ENCODE measurements around the gene TMEM170A.

The TMEM170A gene

GRCh38 chr16:75459691-75460090 lies 4.8 kb downstream of the TMEM170A start:
- H3K23ac ChIP-seq (ENCODE audit: low read length in 2 of 2) = no peak overlapping the region
- no peak overlapping the region for H4K8ac ChIP-seq (ENCODE audit: low read length)
- H3K14ac ChIP-seq (ENCODE audit: low read length in 2 of 2) = no peak overlapping the region
- H2BK12ac ChIP-seq (ENCODE audit: low read length in 2 of 2) = no peak overlapping the region
- H2BK120ac ChIP-seq (ENCODE audit: low read depth, low read length) = no peak overlapping the region
- no peak overlapping the region for H3K27ac ChIP-seq (ENCODE audit: low read length, poor library complexity, severe bottlenecking)
- H3K79me1 ChIP-seq (replicated peaks; ENCODE audit: low read length, poor library complexity, severe bottlenecking) = peaks cover 19% of the 10 kb centered on the region
- DNase-seq = no peak
- H3K4me2 ChIP-seq (ENCODE audit: low read length, poor library complexity, severe bottlenecking) = no peak overlapping the region
- H3K27me3 ChIP-seq (ENCODE audit: control insufficient read depth in 1 of 2, insufficient read depth in 1 of 2, low read length in 2 of 2) = no peaks in the 10 kb centered on the region
- peaks cover 5% of the 10 kb centered on the region for H3K4me1 ChIP-seq (ENCODE audit: control insufficient read depth, insufficient read depth, low read depth, low read length)
- H3K4me3 ChIP-seq (ENCODE audit: insufficient read depth in 1 of 2, low read depth in 1 of 2, low read length in 2 of 2) = no peak overlapping the region
- peak overlapping the region; percentile 31 for H3K9ac ChIP-seq (ENCODE audit: low read length)
- H2BK5ac ChIP-seq (ENCODE audit: low read depth, low read length, poor library complexity, severe bottlenecking) = no peak overlapping the region
- H4K91ac ChIP-seq (ENCODE audit: low read length) = no peak overlapping the region
- H2BK15ac ChIP-seq (ENCODE audit: low read depth, poor library complexity, severe bottlenecking) = no peak overlapping the region
- no peak overlapping the region for H2AK5ac ChIP-seq (ENCODE audit: low read length, severe bottlenecking)
- H3K9me3 ChIP-seq (ENCODE audit: control insufficient read depth, low read length) = no peaks in the 10 kb centered on the region
- WGBS = 98% methylated on average over 4 of the region's 4 CpGs
- H3K18ac ChIP-seq (ENCODE audit: low read depth in 1 of 2, low read length in 2 of 2) = no peak overlapping the region
- H3K4ac ChIP-seq (ENCODE audit: low read depth in 1 of 2, low read length in 2 of 2) = no peak overlapping the region
- H3K36me3 ChIP-seq (ENCODE audit: control insufficient read depth in 1 of 2, insufficient read depth in 2 of 2, low read depth in 1 of 2, low read length in 2 of 2) = peaks cover 0 to 8% of the 10 kb centered on the region in 2 experiments
- no peak overlapping the region for H2AFZ ChIP-seq (ENCODE audit: low read depth, low read length)

- Histone ChIP-seq H3K4me2 (ENCODE audit: low read length, poor library complexity, severe bottlenecking) (no peak overlapping the region), H3K23ac (ENCODE audit: low read length in 2 of 2) (no peak overlapping the region), H4K91ac (ENCODE audit: low read length) (no peak overlapping the region), H3K18ac (ENCODE audit: low read depth in 1 of 2, low read length in 2 of 2) (no peak overlapping the region), H2BK5ac (ENCODE audit: low read depth, low read length, poor library complexity, severe bottlenecking) (no peak overlapping the region), H3K36me3 (ENCODE audit: control insufficient read depth in 1 of 2, insufficient read depth in 2 of 2, low read depth in 1 of 2, low read length in 2 of 2) (peaks cover 0 to 8% of the 10 kb centered on the region in 2 experiments), H3K14ac (ENCODE audit: low read length in 2 of 2) (no peak overlapping the region), H2BK12ac (ENCODE audit: low read length in 2 of 2) (no peak overlapping the region), H3K9me3 (ENCODE audit: control insufficient read depth, low read length) (no peaks in the 10 kb centered on the region), H2AFZ (ENCODE audit: low read depth, low read length) (no peak overlapping the region), H3K4me3 (ENCODE audit: insufficient read depth in 1 of 2, low read depth in 1 of 2, low read length in 2 of 2) (no peak overlapping the region), H3K4ac (ENCODE audit: low read depth in 1 of 2, low read length in 2 of 2) (no peak overlapping the region), H3K9ac (ENCODE audit: low read length) (no peak overlapping the region), H2BK15ac (ENCODE audit: low read depth, poor library complexity, severe bottlenecking) (no peak overlapping the region), H4K8ac (ENCODE audit: low read length) (no peak overlapping the region), H3K27me3 (ENCODE audit: control insufficient read depth in 1 of 2, insufficient read depth in 1 of 2, low read length in 2 of 2) (no peaks in the 10 kb centered on the region), H2AK5ac (ENCODE audit: low read length, severe bottlenecking) (no peak overlapping the region), H2BK120ac (ENCODE audit: low read depth, low read length) (no peak overlapping the region), H3K27ac (ENCODE audit: low read length, poor library complexity, severe bottlenecking) (no peak overlapping the region), H3K79me1 (replicated peaks; ENCODE audit: low read length, poor library complexity, severe bottlenecking) (peaks cover 21% of the 10 kb centered on the region), H3K4me1 (ENCODE audit: control insufficient read depth, insufficient read depth, low read depth, low read length) (peaks cover 11% of the 10 kb centered on the region)
- no peak for DNase-seq
- 100% methylated on average over 1 of the region's 2 CpGs for WGBS
Observed at GRCh38 chr16:75458439-75458838, 6.0 kb downstream of the TMEM170A start.

- no peak overlapping the region for H3K14ac ChIP-seq (ENCODE audit: low read length in 2 of 2)
- H3K79me1 ChIP-seq (replicated peaks; ENCODE audit: low read length, poor library complexity, severe bottlenecking) = peaks cover 21% of the 10 kb centered on the region
- H3K18ac ChIP-seq (ENCODE audit: low read depth in 1 of 2, low read length in 2 of 2) = no peak overlapping the region
- H2BK15ac ChIP-seq (ENCODE audit: low read depth, poor library complexity, severe bottlenecking) = no peak overlapping the region
- no peak overlapping the region for H4K8ac ChIP-seq (ENCODE audit: low read length)
- 100% methylated on average over 4 of the region's 4 CpGs for WGBS
- H2AK5ac ChIP-seq (ENCODE audit: low read length, severe bottlenecking) = no peak overlapping the region
- no peak overlapping the region for H2AFZ ChIP-seq (ENCODE audit: low read depth, low read length)
- no peak overlapping the region for H4K91ac ChIP-seq (ENCODE audit: low read length)
- H3K4ac ChIP-seq (ENCODE audit: low read depth in 1 of 2, low read length in 2 of 2) = no peak overlapping the region
- no peak overlapping the region for H3K9ac ChIP-seq (ENCODE audit: low read length)
- H2BK5ac ChIP-seq (ENCODE audit: low read depth, low read length, poor library complexity, severe bottlenecking) = no peak overlapping the region
- no peaks in the 10 kb centered on the region for H3K9me3 ChIP-seq (ENCODE audit: control insufficient read depth, low read length)
- H3K36me3 ChIP-seq (ENCODE audit: control insufficient read depth in 1 of 2, insufficient read depth in 2 of 2, low read depth in 1 of 2, low read length in 2 of 2) = peaks cover 0 to 8% of the 10 kb centered on the region in 2 experiments
- no peak overlapping the region for H2BK120ac ChIP-seq (ENCODE audit: low read depth, low read length)
- no peak overlapping the region for H3K4me2 ChIP-seq (ENCODE audit: low read length, poor library complexity, severe bottlenecking)
- no peak overlapping the region for H3K4me3 ChIP-seq (ENCODE audit: insufficient read depth in 1 of 2, low read depth in 1 of 2, low read length in 2 of 2)
- no peak overlapping the region for H3K23ac ChIP-seq (ENCODE audit: low read length in 2 of 2)
- peaks cover 13% of the 10 kb centered on the region for H3K4me1 ChIP-seq (ENCODE audit: control insufficient read depth, insufficient read depth, low read depth, low read length)
- H3K27me3 ChIP-seq (ENCODE audit: control insufficient read depth in 1 of 2, insufficient read depth in 1 of 2, low read length in 2 of 2) = no peaks in the 10 kb centered on the region
- H2BK12ac ChIP-seq (ENCODE audit: low read length in 2 of 2) = no peak overlapping the region
- H3K27ac ChIP-seq (ENCODE audit: low read length, poor library complexity, severe bottlenecking) = no peak overlapping the region
- no peak for DNase-seq
Observed at GRCh38 chr16:75458029-75458428, 6.5 kb downstream of the TMEM170A start.

- Histone ChIP-seq H3K18ac (ENCODE audit: low read depth in 1 of 2, low read length in 2 of 2) (no peak overlapping the region), H2BK15ac (ENCODE audit: low read depth, poor library complexity, severe bottlenecking) (no peak overlapping the region), H3K4me3 (ENCODE audit: insufficient read depth in 1 of 2, low read depth in 1 of 2, low read length in 2 of 2) (no peak overlapping the region), H2AK5ac (ENCODE audit: low read length, severe bottlenecking) (no peak overlapping the region), H3K9me3 (ENCODE audit: control insufficient read depth, low read length) (no peaks in the 10 kb centered on the region), H3K14ac (ENCODE audit: low read length in 2 of 2) (no peak overlapping the region), H3K36me3 (ENCODE audit: control insufficient read depth in 1 of 2, insufficient read depth in 2 of 2, low read depth in 1 of 2, low read length in 2 of 2) (peaks cover 0 to 8% of the 10 kb centered on the region in 2 experiments), H3K4me2 (ENCODE audit: low read length, poor library complexity, severe bottlenecking) (no peak overlapping the region), H2BK12ac (ENCODE audit: low read length in 2 of 2) (no peak overlapping the region), H3K27me3 (ENCODE audit: control insufficient read depth in 1 of 2, insufficient read depth in 1 of 2, low read length in 2 of 2) (no peaks in the 10 kb centered on the region), H3K9ac (ENCODE audit: low read length) (no peak overlapping the region), H3K4ac (ENCODE audit: low read depth in 1 of 2, low read length in 2 of 2) (no peak overlapping the region), H2BK5ac (ENCODE audit: low read depth, low read length, poor library complexity, severe bottlenecking) (no peak overlapping the region), H3K23ac (ENCODE audit: low read length in 2 of 2) (no peak overlapping the region), H3K4me1 (ENCODE audit: control insufficient read depth, insufficient read depth, low read depth, low read length) (peaks cover 14% of the 10 kb centered on the region), H3K27ac (ENCODE audit: low read length, poor library complexity, severe bottlenecking) (no peak overlapping the region), H4K91ac (ENCODE audit: low read length) (no peak overlapping the region), H2AFZ (ENCODE audit: low read depth, low read length) (no peak overlapping the region), H2BK120ac (ENCODE audit: low read depth, low read length) (no peak overlapping the region), H3K79me1 (replicated peaks; ENCODE audit: low read length, poor library complexity, severe bottlenecking) (peaks cover 21% of the 10 kb centered on the region), H4K8ac (ENCODE audit: low read length) (no peak overlapping the region)
- WGBS = 94% methylated on average over 4 of the region's 5 CpGs
- no peak for DNase-seq
Observed at GRCh38 chr16:75457485-75458021, 6.9 kb downstream of the TMEM170A start.
